HEK293 (cell line): ENCODE results near the gene MYZAP.

Experiments
- CTCF ChIA-PET: fragments of 350-600 bp; formaldehyde crosslinking; extraction: SDS; loops from one replicate; lab custom pipeline; 2021; ENCODE audit warnings: antibody characterized with exemption; lab: Yijun Ruan, JAX
- POLR2A ChIA-PET: fragments of 300-600 bp; formaldehyde crosslinking; extraction: SDS; loops from one replicate; lab custom pipeline; 2020; ENCODE audit warnings: antibody characterized with exemption, inconsistent platforms; lab: Yijun Ruan, JAX
- H3K27ac ChIP-seq: fragments of 200-500 bp; sonication (Bioruptor generic); 2 replicates; pipeline ENCODE4 v1.5.1; 2014; ENCODE audit warnings: low read depth, low read length, control low read depth, inconsistent platforms; ENCODE audit errors: extremely low read depth
- H3K36me3 ChIP-seq, 2 experiments: fragments of 200-500 bp in 1 of 2; sonication (Bioruptor generic) in 1 of 2; 1 replicate in 1 of 2; 2 replicates in 1 of 2; pipeline ENCODE4 v1.5.1; 2014 to 2017; ENCODE audit warnings: inconsistent platforms in 2 of 2, low read length in 2 of 2; ENCODE audit not compliant: control insufficient read depth in 2 of 2, insufficient read depth in 1 of 2
- H3K4me1 ChIP-seq: fragments of 200-500 bp; sonication (Bioruptor generic); 2 replicates; pipeline ENCODE4 v1.5.1; 2014; ENCODE audit warnings: mild to moderate bottlenecking, low read length, inconsistent platforms; ENCODE audit not compliant: control insufficient read depth, insufficient read depth
- H3K4me3 ChIP-seq: 2 replicates; pipeline ENCODE4 v1.5.1; 2011; ENCODE audit warnings: low read depth, mild to moderate bottlenecking, control low read depth, low read length, moderate library complexity
- H3K9me3 ChIP-seq: fragments of 200-500 bp; sonication (Bioruptor generic); 2 replicates; pipeline ENCODE4 v1.5.1; 2014; ENCODE audit warnings: low read depth, low read length, inconsistent platforms; ENCODE audit not compliant: control insufficient read depth, insufficient read depth
- BCL11A ChIP-seq: fragments of 450-650 bp; formaldehyde crosslinking; IDR thresholded peaks from 2 replicates; pipeline ENCODE4 v1.5.1; 2016; ENCODE audit warnings: low read depth, missing biosample characterization, missing genetic modification characterization
- FEZF1 ChIP-seq: fragments of 450-650 bp; formaldehyde crosslinking; IDR thresholded peaks from 2 replicates; pipeline ENCODE4 v1.5.1; 2016; ENCODE audit warnings: missing biosample characterization, missing genetic modification characterization
- KLF7 ChIP-seq: fragments of 450-650 bp; formaldehyde crosslinking; IDR thresholded peaks from 2 replicates; pipeline ENCODE4 v1.5.1; 2016; ENCODE audit warnings: missing biosample characterization, missing genetic modification characterization, borderline replicate concordance
- PRDM1 ChIP-seq: fragments of 450-650 bp; formaldehyde crosslinking; IDR thresholded peaks from 2 replicates; pipeline ENCODE4; 2016; ENCODE audit warnings: missing biosample characterization, missing genetic modification characterization
- ZBTB21 ChIP-seq: fragments of 450-650 bp; formaldehyde crosslinking; IDR thresholded peaks from 2 replicates; pipeline ENCODE4 v1.5.1; 2017; ENCODE audit warnings: missing biosample characterization, missing genetic modification characterization
- ZBTB48 ChIP-seq: fragments of 450-650 bp; formaldehyde crosslinking; IDR thresholded peaks from 2 replicates; pipeline ENCODE4 v1.5.1; 2016; ENCODE audit warnings: missing biosample characterization, missing genetic modification characterization
- ZFP3 ChIP-seq: fragments of 450-650 bp; formaldehyde crosslinking; IDR thresholded peaks from 2 replicates; pipeline ENCODE4 v1.5.1; 2016; ENCODE audit warnings: low read depth, missing biosample characterization, missing genetic modification characterization
- ZNF138 ChIP-seq: fragments of 450-650 bp; formaldehyde crosslinking; IDR thresholded peaks from 2 replicates; pipeline ENCODE4 v1.5.1; 2016; ENCODE audit warnings: missing biosample characterization, missing genetic modification characterization, borderline replicate concordance
- ZNF157 ChIP-seq: fragments of 450-650 bp; formaldehyde crosslinking; IDR thresholded peaks from 2 replicates; pipeline ENCODE4 v1.5.1; 2016; ENCODE audit warnings: missing biosample characterization, missing genetic modification characterization
- ZNF16 ChIP-seq: fragments of 450-650 bp; formaldehyde crosslinking; IDR thresholded peaks from 2 replicates; pipeline ENCODE4 v1.5.1; 2016; ENCODE audit warnings: low read depth, missing biosample characterization, missing genetic modification characterization
- ZNF169 ChIP-seq: fragments of 450-650 bp; formaldehyde crosslinking; IDR thresholded peaks from 2 replicates; pipeline ENCODE4 v1.5.1; 2016; ENCODE audit warnings: missing biosample characterization, missing genetic modification characterization
- ZNF175 ChIP-seq: fragments of 450-650 bp; formaldehyde crosslinking; IDR thresholded peaks from 2 replicates; pipeline ENCODE4 v1.5.1; 2016; ENCODE audit warnings: missing biosample characterization, missing genetic modification characterization
- ZNF350 ChIP-seq: fragments of 450-650 bp; formaldehyde crosslinking; IDR thresholded peaks from 2 replicates; pipeline ENCODE4 v1.5.0; 2017; ENCODE audit warnings: missing biosample characterization, mild to moderate bottlenecking, missing genetic modification characterization
- ZNF354C ChIP-seq: fragments of 450-650 bp; formaldehyde crosslinking; IDR thresholded peaks from 2 replicates; pipeline ENCODE4 v1.5.1; 2016; ENCODE audit warnings: missing biosample characterization, missing genetic modification characterization, low read depth, borderline replicate concordance
- ZNF391 ChIP-seq: fragments of 450-650 bp; formaldehyde crosslinking; IDR thresholded peaks from 2 replicates; pipeline ENCODE4 v1.5.1; 2016; ENCODE audit warnings: low read depth, missing biosample characterization, missing genetic modification characterization, borderline replicate concordance
- ZNF433 ChIP-seq: fragments of 450-650 bp; formaldehyde crosslinking; IDR thresholded peaks from 2 replicates; pipeline ENCODE4 v1.5.1; 2016; ENCODE audit warnings: missing biosample characterization, missing genetic modification characterization, low read depth
- ZNF521 ChIP-seq: fragments of 450-650 bp; formaldehyde crosslinking; IDR thresholded peaks from 2 replicates; pipeline ENCODE4 v1.5.1; 2017; ENCODE audit warnings: missing biosample characterization, mild to moderate bottlenecking, missing genetic modification characterization
- ZNF549 ChIP-seq: fragments of 450-650 bp; IDR thresholded peaks from 2 replicates; pipeline ENCODE4 v1.5.1; 2018; ENCODE audit warnings: missing biosample characterization, missing genetic modification characterization, mild to moderate bottlenecking, inconsistent platforms, moderate library complexity
- ZNF596 ChIP-seq: fragments of 450-650 bp; IDR thresholded peaks from 2 replicates; pipeline ENCODE4 v1.5.0; 2018; ENCODE audit warnings: missing biosample characterization, mild to moderate bottlenecking, missing genetic modification characterization, moderate library complexity
- ZNF621 ChIP-seq: fragments of 450-650 bp; formaldehyde crosslinking; IDR thresholded peaks from 2 replicates; pipeline ENCODE4 v1.5.1; 2017; ENCODE audit warnings: missing biosample characterization, missing genetic modification characterization
- ZNF747 ChIP-seq: fragments of 450-650 bp; formaldehyde crosslinking; IDR thresholded peaks from 2 replicates; pipeline ENCODE4 v1.5.1; 2016; ENCODE audit warnings: missing biosample characterization, missing genetic modification characterization
- TF ChIP-seq, protein P1 (sequence below): fragments of 450-650 bp; formaldehyde crosslinking; IDR thresholded peaks from 2 replicates; pipeline ENCODE4 v1.5.1; 2016; ENCODE audit warnings: missing biosample characterization, missing genetic modification characterization
- TF ChIP-seq, protein P2 (sequence below): fragments of 450-650 bp; formaldehyde crosslinking; IDR thresholded peaks from 2 replicates; pipeline ENCODE4 v1.5.1; 2017; ENCODE audit warnings: missing biosample characterization, mild to moderate bottlenecking, missing genetic modification characterization, moderate library complexity
- TF ChIP-seq, protein P3 (sequence below): fragments of 450-650 bp; formaldehyde crosslinking; IDR thresholded peaks from 2 replicates; pipeline ENCODE4 v1.5.1; 2016; ENCODE audit warnings: missing biosample characterization, missing genetic modification characterization
- TF ChIP-seq, protein P4 (sequence below): fragments of 450-650 bp; formaldehyde crosslinking; IDR thresholded peaks from 2 replicates; pipeline ENCODE4 v1.5.1; 2016; ENCODE audit warnings: missing biosample characterization, missing genetic modification characterization, low read depth
- TF ChIP-seq, protein P5 (sequence below): fragments of 450-650 bp; IDR thresholded peaks from 2 replicates; pipeline ENCODE4 v1.5.1; 2018; ENCODE audit warnings: missing biosample characterization, mild to moderate bottlenecking, missing genetic modification characterization

The MYZAP gene

DNA sequence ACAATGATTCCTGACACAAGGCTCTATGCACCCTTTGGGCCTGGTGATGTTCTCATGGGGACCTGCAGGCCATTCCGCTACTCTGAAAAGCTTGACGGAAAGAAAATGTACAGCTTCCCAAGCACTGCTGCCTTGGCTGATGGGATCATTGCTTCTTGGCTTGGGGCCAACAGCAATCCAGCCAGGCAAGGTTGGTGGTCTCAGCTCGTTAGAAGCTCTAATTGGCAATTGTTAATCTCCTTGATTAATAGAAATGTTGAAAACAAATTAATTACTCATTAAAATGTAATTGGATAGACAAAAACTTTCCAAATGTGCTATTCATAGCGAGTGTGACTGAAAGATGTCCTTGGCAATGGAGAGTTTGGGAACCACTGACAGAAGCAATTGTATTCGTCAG, 16.3 kb upstream of the MYZAP start:
- Histone ChIP-seq H3K4me1 (no peaks in the 10 kb centered on the region), H3K9me3 (no peaks in the 10 kb centered on the region)
- CTCF ChIA-PET: no interaction called here
- TF ChIP-seq FEZF1 (tag by site-specific recombination): no peak
- TF ChIP-seq ZNF138 (tag by site-specific recombination): no peak
- no peak for TF ChIP-seq ZNF350 (tag by site-specific recombination)
- TF ChIP-seq, protein P1, sequence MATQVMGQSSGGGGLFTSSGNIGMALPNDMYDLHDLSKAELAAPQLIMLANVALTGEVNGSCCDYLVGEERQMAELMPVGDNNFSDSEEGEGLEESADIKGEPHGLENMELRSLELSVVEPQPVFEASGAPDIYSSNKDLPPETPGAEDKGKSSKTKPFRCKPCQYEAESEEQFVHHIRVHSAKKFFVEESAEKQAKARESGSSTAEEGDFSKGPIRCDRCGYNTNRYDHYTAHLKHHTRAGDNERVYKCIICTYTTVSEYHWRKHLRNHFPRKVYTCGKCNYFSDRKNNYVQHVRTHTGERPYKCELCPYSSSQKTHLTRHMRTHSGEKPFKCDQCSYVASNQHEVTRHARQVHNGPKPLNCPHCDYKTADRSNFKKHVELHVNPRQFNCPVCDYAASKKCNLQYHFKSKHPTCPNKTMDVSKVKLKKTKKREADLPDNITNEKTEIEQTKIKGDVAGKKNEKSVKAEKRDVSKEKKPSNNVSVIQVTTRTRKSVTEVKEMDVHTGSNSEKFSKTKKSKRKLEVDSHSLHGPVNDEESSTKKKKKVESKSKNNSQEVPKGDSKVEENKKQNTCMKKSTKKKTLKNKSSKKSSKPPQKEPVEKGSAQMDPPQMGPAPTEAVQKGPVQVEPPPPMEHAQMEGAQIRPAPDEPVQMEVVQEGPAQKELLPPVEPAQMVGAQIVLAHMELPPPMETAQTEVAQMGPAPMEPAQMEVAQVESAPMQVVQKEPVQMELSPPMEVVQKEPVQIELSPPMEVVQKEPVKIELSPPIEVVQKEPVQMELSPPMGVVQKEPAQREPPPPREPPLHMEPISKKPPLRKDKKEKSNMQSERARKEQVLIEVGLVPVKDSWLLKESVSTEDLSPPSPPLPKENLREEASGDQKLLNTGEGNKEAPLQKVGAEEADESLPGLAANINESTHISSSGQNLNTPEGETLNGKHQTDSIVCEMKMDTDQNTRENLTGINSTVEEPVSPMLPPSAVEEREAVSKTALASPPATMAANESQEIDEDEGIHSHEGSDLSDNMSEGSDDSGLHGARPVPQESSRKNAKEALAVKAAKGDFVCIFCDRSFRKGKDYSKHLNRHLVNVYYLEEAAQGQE: no peak
- TF ChIP-seq ZNF521 (tag by site-specific recombination): no peak
- TF ChIP-seq, protein P2, sequence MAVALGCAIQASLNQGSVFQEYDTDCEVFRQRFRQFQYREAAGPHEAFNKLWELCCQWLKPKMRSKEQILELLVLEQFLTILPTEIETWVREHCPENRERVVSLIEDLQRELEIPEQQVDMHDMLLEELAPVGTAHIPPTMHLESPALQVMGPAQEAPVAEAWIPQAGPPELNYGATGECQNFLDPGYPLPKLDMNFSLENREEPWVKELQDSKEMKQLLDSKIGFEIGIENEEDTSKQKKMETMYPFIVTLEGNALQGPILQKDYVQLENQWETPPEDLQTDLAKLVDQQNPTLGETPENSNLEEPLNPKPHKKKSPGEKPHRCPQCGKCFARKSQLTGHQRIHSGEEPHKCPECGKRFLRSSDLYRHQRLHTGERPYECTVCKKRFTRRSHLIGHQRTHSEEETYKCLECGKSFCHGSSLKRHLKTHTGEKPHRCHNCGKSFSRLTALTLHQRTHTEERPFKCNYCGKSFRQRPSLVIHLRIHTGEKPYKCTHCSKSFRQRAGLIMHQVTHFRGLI (tag by site-specific recombination): no peak
- TF ChIP-seq ZNF747 (tag by site-specific recombination): no peak
- TF ChIP-seq ZNF169: no peak
- no peak for TF ChIP-seq ZNF621
- no peak for TF ChIP-seq ZFP3 (tag by site-specific recombination)
- no peak for TF ChIP-seq ZNF391 (tag by site-specific recombination)
- TF ChIP-seq ZBTB21 (tag by site-specific recombination): no peak
- TF ChIP-seq, protein P3, sequence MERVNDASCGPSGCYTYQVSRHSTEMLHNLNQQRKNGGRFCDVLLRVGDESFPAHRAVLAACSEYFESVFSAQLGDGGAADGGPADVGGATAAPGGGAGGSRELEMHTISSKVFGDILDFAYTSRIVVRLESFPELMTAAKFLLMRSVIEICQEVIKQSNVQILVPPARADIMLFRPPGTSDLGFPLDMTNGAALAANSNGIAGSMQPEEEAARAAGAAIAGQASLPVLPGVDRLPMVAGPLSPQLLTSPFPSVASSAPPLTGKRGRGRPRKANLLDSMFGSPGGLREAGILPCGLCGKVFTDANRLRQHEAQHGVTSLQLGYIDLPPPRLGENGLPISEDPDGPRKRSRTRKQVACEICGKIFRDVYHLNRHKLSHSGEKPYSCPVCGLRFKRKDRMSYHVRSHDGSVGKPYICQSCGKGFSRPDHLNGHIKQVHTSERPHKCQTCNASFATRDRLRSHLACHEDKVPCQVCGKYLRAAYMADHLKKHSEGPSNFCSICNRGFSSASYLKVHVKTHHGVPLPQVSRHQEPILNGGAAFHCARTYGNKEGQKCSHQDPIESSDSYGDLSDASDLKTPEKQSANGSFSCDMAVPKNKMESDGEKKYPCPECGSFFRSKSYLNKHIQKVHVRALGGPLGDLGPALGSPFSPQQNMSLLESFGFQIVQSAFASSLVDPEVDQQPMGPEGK (tag by site-specific recombination): no peak
- no peak for TF ChIP-seq KLF7 (tag by site-specific recombination)
- TF ChIP-seq ZNF549: no peak
- TF ChIP-seq ZNF596 (tag by site-specific recombination): no peak
- TF ChIP-seq, all 188 proteins: peak for 0
- H3K27ac ChIP-seq: no peak overlapping the region
- H3K4me3 ChIP-seq: no peak overlapping the region
- no peaks in the 10 kb centered on the region for H3K36me3 ChIP-seq
- POLR2A ChIA-PET: no interaction called here

DNA sequence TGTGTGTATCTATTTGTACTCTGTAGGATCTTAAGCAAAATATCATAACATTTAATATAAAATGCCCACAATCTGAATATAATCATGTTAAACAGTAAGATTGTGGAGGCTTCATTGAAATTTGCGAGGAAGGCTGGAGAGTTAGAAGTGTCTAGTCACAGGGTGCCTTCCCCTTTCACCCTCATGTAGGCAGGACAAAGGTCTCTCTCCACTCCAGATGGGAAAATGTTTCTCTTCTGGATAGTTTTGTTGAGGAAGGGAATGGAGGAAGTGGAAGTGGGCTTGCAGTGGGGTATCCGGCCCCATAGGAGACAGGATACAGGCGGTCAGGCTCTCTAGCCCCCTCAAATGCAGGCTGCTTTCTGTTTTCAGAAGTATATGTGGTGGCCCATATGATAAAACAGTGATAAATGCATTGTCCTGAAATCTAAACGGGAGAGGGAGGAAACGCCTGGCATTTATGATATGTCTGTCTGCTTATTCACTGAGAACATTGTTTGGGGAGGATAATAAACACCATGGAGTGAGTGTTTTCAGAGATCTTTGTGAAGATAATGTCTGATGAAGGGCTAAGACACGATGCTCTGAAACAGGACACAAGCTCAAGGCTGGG, 13.3 kb upstream of the MYZAP start:
- POLR2A ChIA-PET: no interaction called here
- CTCF ChIA-PET: no interaction called here
- Histone ChIP-seq H3K36me3 (no peaks in the 10 kb centered on the region), H3K9me3 (no peaks in the 10 kb centered on the region), H3K4me1 (no peaks in the 10 kb centered on the region), H3K4me3 (no peak overlapping the region), H3K27ac (no peak overlapping the region)
- no peak for TF ChIP-seq ZNF16
- no peak for TF ChIP-seq PRDM1
- no peak for TF ChIP-seq ZNF350 (tag by site-specific recombination)
- no peak for TF ChIP-seq ZBTB48 (tag by site-specific recombination)
- TF ChIP-seq, protein P4, sequence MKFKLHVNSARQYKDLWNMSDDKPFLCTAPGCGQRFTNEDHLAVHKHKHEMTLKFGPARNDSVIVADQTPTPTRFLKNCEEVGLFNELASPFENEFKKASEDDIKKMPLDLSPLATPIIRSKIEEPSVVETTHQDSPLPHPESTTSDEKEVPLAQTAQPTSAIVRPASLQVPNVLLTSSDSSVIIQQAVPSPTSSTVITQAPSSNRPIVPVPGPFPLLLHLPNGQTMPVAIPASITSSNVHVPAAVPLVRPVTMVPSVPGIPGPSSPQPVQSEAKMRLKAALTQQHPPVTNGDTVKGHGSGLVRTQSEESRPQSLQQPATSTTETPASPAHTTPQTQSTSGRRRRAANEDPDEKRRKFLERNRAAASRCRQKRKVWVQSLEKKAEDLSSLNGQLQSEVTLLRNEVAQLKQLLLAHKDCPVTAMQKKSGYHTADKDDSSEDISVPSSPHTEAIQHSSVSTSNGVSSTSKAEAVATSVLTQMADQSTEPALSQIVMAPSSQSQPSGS (tag by site-specific recombination): no peak
- TF ChIP-seq ZNF433 (tag by site-specific recombination): no peak
- no peak for TF ChIP-seq BCL11A (tag by site-specific recombination)
- no peak for TF ChIP-seq ZNF354C (tag by site-specific recombination)
- TF ChIP-seq, protein P5, sequence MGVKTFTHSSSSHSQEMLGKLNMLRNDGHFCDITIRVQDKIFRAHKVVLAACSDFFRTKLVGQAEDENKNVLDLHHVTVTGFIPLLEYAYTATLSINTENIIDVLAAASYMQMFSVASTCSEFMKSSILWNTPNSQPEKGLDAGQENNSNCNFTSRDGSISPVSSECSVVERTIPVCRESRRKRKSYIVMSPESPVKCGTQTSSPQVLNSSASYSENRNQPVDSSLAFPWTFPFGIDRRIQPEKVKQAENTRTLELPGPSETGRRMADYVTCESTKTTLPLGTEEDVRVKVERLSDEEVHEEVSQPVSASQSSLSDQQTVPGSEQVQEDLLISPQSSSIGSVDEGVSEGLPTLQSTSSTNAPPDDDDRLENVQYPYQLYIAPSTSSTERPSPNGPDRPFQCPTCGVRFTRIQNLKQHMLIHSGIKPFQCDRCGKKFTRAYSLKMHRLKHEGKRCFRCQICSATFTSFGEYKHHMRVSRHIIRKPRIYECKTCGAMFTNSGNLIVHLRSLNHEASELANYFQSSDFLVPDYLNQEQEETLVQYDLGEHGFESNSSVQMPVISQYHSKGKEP (tag by site-specific recombination): no peak
- TF ChIP-seq ZNF157 (tag by site-specific recombination): no peak
- TF ChIP-seq ZNF175: no peak
